ENCODE data around the gene B3GAT1. TPM values are rescaled to one million over a fixed set of nuclear protein-coding genes. Genes with fewer than 3 reads are reported as not detected.

Gene B3GAT1
- total RNA-seq, 1 donor from 2014 or later: not detected

DNA sequence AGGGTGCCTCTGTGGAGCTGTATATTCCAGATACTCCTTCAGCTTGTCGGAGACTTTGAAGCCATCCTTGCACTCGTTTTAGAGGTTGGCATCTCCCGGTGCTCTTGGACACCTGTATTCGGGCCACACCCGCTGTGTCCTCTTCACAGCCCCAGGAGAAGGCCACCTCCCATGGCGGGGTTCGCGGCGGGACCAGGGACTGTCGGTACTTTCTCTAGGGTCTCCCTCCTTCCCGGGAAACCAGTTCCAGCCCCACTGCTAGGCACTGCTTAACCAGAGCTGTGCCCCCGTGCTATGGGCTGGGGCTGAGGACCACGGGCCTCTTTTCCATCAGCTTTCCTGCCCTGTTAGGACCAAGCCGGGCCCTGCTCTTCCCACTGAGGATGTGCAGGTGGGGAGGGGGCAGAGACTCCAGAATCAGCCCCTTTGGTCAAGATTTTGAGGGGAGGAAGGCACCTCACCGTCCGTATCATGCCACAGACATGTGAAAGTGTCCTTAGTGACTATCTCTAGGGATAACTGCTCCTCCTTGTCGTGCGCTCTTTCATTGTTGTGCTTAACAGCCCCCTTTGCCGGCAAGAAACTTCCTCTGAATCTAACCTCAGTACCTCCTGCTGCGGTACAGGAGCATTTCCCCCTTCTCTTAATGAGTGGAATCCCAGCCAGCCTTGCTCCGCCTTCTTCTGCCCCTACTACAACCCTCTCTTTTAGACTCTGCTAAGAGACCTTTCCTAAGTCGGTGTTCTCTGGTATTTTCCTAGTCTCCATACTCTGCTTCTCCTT lies 1.2 kb upstream of the B3GAT1 start:
- DNase-seq (ENCODE audit: extremely low read depth, low read depth, low spot score): no peak

DNA sequence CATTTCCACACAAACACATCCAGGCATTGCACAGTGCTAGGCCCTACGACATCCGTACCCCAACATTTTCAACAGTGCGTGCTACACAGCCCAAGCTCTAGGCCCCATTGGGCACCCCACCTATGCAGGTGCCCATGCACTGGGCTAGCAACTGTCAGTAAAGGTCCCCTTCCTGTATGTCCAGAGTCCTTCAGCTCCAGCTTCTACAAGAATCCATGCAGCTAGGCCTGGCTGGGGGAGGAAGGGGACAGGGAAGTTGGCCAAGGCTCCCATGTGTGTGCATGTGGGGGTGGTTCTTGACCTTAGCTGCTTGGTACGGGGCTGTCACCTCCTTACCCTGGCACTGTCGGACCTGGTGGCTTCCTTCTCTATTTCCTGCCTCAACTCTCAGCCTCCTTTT lies 1.3 kb downstream of the B3GAT1 start:
- no peak for DNase-seq (ENCODE audit: extremely low read depth, low read depth, low spot score)

DNA sequence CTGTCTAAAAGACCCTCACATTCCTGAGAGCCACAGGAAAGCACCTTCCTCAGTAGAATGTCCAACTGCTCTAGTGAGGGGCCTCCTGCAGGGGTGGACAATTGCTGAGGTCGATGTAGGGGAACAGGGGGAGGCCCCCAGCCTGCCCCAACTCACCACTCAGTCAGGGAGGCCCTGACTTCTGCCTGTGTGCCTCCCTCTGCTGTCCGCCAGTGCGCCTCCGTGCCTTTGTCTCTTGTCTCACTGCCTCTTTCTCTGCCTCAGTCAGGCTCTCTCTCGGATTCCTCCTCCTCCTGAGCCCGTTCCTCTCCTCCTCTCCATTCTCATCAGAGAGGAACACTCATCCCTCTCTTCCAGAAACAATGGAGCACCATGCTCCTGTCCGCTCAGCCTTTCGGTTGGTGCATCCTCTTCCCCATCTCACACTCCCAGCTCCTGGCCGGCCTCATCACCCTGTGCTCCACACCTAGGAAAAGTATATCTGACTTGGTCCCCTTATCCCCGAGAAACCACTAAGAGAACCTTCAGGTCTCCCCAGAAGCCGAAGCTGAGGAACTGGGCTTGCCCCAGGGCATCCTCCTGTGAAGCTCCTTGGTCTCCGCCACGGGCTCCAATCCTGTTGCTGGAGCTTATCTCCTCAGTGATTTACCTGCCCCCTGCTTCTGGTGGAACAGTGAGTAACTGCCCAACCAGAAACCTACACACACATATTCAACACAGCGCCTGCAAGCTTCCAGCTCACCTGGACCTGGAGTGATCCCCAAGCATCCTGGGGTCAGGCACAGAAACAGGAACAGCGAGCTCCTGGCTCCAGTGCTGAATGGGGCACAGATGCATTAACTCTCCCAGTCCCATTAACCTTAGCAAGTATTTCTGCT lies 2.3 kb downstream of the B3GAT1 start:
- DNase-seq (ENCODE audit: extremely low read depth, low read depth, low spot score): no peak

DNA sequence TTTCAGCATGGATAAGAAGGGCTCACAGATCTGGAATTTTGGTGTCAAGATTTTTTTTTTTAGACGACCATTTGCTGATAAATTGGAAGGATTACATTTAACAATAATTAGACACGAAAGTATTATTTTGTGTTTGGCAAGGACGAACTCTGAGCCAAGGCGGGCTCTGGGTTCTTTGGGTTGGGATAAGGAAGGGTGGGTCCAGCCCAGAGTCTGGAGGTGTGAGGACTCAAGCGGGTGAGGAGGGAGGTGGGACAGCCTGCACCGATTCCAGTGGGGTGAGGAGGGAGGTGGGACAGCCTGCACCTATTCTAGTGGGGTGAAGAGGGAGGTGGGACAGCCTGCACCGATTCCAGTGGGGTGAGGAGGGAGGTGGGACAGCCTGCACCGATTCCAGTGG lies 4.1 kb downstream of the B3GAT1 start:
- DNase-seq (ENCODE audit: extremely low read depth, low read depth, low spot score): no peak

DNA sequence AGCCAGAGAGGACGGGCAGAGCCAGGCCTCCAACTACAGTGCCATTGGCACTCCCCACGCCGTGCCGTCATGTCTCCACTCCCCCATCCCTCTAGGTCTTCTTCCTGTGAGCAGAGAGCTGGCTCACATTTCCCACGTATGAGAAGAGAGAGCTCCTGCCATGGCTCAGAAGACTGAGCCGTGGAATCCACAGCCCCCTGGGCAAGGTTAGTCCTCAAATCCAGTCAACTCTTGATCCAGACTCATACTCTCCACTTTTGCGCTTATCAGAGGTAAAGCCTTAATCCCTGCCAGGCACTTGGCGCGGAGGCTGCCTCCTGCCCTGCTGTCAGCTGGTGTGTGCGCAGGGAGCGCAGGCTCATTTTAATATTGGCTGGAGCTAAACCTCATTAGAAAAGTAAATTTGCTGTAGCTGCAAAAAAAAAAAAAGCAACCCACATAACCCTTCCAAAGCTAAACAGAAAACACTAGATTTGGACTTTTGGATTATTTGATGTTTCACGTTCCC lies 4.7 kb downstream of the B3GAT1 start:
- DNase-seq (ENCODE audit: extremely low read depth, low read depth, low spot score): no peak

DNA sequence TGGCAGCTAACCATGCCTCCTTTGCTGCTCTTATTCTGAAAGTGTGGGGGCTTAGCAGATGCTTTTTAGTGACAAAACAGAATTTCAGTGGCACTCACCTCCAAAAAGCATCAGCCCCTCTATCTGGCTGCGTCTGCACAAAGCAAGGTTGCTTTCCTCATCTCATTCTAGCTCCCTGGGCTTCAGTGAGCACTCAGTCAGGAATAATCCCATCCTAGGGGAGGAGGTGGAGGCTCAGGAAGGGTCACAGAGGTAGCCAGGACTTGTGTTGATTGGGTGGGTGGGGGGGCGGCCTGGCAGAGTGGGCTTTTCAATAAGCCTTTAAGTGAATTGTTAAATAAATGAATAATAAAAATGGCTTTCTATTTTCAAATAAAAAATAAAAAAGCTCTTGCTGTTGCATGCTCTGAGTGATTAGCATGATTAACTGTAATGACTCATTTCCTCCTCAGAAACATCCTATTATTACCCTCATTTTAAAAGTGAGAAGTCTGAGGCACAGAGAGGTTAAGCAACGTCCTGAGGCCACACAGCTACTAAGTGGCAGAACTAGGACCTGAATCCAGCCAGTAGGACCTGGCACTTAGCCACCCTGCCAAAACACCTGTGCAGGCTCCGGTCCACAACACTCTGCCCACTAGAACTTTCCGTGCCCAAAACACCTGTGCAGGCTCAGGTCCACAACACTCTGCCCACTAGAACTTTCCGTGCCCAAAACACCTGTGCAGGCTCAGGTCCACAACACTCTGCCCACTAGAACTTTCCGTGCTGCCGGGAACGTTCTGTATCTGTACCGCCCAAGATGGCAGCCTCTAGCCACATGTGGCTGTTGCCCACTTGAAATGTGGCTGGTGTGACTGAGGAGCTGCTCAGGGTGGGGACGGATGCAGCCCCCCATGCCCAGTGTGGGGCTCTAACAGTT lies 5.5 kb downstream of the B3GAT1 start:
- no peak for DNase-seq (ENCODE audit: extremely low read depth, low read depth, low spot score)

DNA sequence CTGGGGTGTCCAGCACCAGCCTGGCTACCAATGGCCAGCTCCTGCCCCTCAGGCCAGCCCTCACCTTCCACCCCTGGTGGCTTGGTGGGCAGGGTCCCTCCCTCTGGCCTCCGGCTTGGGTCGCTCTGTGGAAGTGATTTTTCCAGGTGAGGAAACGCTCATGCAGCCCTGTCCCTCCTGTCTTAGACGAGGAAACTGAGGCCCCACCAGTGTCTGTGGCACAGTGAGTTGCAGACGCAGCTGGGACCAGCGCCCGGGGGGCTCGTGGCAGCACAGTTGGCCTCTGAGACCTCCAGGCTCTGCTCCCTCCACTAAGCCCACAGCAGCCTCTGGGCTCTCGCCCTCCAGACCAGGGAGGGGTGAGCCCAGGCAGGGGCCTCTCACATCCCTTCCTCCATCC lies 6.2 kb downstream of the B3GAT1 start:
- no peak for DNase-seq (ENCODE audit: extremely low read depth, low read depth, low spot score)

DNA sequence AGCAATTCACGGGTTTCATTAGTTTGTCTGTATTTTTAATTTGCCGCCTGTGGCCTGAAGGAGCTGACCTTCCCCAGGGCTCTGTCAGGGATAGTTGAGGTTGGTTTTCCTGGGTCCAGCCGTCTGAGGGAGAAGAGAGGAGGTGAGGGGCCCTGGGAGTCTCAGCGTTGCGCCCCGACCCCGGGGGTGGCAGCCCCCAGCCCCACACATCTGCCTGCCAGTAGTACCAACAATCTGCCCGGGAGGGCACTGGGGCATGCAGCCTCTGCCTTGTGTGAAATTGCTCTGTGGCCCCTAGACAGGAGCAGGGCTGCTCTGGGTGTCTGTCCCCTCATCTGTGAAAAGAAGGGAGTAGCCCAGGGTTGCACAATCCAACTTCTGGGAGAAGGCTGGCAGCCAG lies 6.6 kb downstream of the B3GAT1 start:
- no peak for DNase-seq (ENCODE audit: extremely low read depth, low read depth, low spot score)

DNA sequence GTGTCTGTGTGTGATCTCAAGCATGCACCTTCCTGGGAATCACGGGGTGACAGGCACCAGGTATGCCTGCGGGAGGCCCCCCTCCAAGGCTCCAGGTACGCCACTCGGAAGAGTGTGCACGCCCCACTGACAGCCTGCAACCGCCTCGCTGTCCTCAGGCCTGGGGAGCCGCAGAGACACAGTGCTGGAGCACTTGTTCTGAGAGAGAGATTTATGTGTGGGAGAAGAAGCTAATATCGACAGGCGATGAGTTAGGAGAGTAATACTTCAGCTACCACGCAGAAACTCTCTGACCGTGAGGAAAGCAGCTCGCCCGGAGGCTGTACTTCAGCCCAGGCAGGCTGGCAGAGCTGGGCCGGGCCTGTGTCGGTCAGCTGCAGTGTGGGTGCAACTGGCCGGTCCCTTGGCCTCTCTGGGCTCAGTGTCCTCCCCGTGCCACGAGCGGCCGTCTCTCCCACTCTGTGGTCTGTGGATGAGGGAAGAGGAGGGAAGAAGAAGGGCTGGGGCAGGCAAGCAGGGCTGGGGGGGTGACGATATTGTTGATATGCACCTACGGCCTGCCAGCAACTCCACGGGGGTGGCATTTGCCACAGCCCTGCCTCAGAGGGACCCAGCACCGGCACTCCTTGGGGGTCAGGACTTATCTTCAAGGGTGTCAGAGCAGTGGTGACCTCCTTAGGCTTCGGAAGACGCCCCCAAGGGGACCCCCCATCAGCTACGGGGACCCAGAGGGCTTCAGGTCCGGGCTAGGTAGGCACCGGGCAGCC lies 7.3 kb downstream of the B3GAT1 start:
- no peak for DNase-seq (ENCODE audit: extremely low read depth, low read depth, low spot score)

DNA sequence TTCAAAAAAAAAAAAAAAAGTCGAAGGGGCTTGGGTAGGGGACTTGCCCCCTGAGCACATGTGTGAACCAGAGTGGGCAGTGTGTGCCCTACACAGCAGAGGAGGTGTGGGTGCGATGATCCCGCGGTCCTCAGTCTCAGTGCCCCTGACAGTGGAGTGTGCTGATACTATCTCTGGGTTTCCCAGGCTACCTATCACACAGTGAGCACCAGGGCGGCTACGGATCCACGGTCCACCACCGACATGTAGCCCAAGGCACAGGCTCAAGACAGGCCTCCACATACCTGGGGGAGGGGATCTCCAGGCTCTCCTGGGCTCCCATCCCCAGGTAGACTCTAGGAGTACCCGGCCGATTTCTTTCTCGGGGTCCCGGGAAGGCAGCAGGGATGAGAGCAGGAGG lies 9.1 kb downstream of the B3GAT1 start:
- no peak for DNase-seq (ENCODE audit: extremely low read depth, low read depth, low spot score)

DNA sequence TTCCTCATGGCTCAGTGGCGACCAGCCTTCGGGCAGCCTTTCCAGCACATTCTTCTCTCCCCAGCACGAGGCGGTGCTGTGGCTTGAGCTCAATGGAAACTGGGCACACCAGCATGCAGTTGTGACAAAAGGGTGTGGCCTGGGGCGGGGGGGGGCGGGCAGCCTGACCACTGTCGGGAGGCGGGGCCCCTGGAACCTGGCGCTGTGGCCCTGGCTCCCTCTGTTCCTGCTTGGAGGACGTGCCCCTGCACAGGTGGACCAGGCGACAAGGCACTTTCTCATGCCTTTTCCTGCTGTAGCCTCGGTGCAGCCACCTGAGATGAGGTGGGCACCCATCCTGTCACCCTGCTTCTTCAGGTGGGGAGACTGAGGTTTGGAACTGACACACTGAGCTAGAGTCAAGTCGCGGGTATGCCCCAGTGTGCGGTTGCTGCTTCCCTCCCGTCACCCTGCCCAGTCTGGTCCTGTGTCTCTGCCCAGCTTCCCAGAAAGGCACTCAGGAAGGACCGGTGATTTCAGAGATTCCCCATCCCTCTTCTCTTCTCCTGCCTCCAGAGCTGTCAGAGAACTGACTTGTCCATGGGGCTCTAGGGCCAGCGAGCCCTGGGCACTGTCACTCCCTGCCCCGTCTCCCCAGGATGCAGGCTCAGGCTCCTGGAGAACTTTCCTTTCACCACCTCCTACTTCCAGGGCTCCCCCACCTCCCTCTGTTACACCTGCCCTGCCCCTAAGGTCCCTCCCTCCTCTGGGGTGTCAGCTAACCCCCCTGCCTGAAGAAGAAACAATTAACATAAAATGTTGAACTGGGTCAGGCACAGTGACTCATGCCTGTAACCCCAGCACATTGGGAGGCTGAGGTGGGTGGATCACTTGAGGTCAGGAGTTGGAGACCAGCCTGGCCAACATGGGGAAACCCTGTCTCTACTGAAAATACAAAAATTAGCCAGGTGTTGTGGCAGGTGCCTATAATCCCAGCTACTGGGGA lies 9.9 kb downstream of the B3GAT1 start:
- DNase-seq (ENCODE audit: extremely low read depth, low read depth, low spot score): no peak

DNA sequence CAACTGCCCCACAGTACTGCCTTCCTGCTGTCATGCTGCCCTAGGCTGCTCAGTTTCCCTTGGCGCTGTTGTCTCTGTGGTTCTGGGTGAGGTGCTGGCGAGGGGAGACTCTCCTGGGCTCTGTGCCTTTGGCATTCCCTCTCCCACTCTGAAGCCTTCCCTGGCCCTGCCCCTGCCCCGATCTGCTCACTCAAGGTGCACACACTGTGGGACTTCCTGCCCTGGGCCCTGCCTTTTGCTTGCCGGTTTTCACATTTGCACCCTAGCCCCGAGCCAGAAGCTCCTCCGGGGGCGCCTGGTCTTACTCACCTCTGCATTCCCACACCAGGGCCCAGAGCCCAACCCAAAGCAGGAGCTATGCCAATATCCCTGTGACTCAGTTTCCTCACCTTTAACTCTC lies 12.0 kb downstream of the B3GAT1 start:
- DNase-seq (ENCODE audit: extremely low read depth, low read depth, low spot score): no peak

DNA sequence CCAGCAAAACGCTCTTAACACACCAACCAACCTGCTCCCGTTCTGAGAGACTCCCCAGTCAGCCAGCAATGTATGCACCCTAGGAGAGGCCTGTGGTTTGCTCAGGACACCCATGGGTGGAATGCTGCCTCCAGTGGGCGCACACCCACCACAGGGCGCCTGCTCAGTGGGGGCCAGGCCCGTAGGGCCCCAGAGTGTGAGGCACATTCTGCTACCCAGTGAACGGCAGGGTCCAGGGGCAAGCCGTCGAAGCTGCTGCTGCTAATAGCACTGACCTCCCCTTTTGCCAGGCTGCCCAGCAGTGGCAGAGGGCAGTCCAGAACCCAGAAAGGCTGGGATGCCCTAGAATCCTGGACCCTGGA lies 12.8 kb downstream of the B3GAT1 start:
- no peak for DNase-seq (ENCODE audit: extremely low read depth, low read depth, low spot score)

DNA sequence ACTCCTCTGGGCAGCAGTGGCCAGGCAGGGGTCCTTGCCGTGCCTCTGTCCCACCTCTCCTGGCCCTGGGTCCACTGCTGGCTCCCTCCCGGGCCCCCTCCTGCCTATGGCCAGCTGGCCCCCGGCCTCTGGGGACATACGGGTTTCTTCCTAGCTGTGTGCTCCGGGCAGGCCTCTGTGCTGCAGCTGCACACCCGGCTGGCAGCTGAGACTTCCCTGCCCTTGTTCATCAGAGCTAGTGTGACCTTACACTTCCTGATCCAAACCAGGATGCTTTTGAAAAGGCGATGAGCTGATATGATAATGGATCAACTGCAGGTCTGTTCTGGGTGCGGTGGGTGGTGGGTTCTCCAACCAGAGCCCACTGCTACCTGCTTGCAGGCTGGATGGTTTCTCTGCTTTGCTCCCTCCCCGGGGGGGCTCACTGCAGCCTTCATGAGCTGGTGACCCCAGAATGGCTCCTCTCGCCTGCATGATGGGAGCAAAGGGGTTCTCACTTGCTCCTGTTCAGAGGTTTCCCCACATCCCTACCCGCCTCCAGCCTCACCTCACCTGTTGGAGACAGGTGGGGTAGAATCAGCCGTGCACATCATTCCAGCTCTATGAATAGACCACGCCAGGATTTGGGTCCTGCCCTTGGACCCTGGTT lies 13.3 kb downstream of the B3GAT1 start:
- DNase-seq (ENCODE audit: extremely low read depth, low read depth, low spot score): no peak

DNA sequence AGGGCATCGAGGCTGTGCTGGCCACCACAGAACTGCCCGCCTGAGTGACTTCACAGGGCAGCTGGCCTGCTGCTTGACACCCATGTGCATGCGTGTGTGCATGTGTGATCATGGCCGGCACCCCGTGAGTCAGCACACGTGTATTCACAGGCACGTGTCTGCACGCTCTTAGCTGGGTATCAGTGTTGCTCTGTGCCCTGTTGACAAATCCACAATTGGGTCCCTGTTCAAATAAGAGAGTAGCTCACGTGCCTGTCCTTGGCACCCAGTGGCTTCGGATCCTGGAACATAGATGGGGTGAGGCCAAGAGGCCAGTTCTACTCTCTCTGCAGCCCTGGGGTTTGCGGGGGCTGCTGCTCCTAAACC lies 14.0 kb downstream of the B3GAT1 start:
- no peak for DNase-seq (ENCODE audit: extremely low read depth, low read depth, low spot score)

DNA sequence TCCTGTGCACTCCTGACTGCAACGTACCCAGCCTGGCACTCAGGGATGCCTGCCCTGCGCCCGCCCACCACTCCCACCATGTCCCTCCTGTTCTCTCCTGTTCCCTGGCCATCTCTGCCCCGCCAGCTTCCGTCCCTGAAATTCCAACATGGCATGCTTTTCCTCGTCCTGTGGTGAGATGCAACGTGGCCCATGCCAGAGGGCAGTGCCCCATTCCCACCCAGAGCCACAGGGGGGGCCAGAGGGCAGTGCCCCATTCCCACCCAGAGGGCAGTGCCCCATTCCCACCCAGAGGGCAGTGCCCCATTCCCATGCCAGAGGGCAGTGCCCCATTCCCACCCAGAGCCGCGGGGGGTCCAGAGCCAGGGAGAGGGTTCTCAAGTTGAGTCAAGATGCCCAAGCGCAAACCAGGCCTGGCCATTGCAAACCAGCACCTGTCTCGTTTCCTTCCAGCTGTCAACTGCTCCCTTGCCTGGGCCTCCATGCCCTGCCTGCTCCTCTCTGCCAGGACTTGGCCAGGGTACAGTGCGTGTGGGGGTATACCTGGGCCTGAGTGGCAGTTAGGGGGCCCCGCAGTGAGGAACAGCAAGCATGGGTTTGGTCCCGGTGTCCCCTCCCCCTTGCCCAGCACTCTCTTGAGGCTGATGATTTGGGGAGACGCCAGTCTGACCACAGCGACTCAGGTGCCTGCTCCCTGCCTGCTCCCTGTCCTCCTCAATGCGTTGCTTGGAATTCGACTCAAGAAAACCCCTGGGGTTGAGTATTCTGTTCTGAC lies 14.6 kb downstream of the B3GAT1 start:
- DNase-seq (ENCODE audit: extremely low read depth, low read depth, low spot score): no peak

DNA sequence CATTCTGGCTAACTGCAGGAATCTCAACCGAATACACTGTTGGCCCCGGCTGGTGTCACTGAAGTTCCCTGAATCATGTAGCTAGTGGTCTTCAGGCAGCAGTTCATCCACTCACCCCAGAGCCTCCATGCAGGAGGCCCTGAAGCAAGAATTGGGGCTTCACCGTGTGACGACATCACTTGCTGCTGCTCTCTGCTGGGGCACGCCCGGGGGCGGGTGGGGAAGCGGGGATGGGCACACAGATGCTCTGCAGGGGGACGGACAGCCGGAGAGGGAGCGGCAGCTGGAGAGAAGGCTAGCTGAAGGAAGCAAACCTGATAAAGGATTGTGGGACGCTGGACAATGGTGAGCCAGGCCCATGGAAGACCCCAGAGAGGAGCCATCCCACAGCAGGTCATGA lies 17.0 kb downstream of the B3GAT1 start:
- no peak for DNase-seq (ENCODE audit: extremely low read depth, low read depth, low spot score)

DNA sequence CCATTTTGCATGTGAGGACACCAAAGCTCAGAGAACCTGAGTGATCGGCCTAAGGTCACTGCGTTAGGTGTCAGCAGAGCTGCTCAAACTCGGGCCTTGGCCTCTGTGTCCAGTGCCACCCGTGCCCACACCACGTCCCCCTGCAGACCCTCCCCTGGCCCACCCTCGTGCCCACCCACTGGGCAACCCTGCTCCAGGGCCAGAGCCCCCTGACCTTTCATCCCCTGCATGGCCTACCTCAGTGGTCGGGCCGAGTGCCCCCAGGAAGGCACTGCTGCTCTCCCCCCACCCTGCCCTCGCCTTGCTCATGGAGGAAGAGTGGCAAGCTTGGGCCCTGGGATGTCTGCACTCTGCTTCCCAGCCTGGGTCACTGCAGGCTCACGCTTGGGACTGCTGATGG lies 17.7 kb downstream of the B3GAT1 start:
- no peak for DNase-seq (ENCODE audit: extremely low read depth, low read depth, low spot score)

Data from glomerular endothelial cell (primary cell).